Right renal pelvis (tissue), 4 donors: ENCODE data around the gene IPO4. TPM values are rescaled to one million over a fixed set of nuclear protein-coding genes. Genes with fewer than 3 reads are reported as not detected.

ENCODE experiments used
- DNase-seq, 4 donors: peaks; one replicate each; pipeline ENCODE4 v3.0.0-alpha.2; 2013; ENCODE audit warnings: low read depth in 4 of 4, low spot score in 3 of 4, missing footprints in 1 of 4
- polyA plus RNA-seq, 4 donors: library from polyadenylated mRNA; unstranded; fragments of 120-200 nt; gene quantifications; one replicate each; pipeline ENCODE4 v1.2.1, GENCODE V29; 2013; ENCODE audit not compliant: insufficient read length in 4 of 4

The IPO4 gene
- polyA plus RNA-seq, 4 donors = 33.2 to 41.3 (median 34.0) TPM

GRCh38 chr14:24178399-24179178 lies 10.0 kb downstream of the IPO4 start:
- DNase-seq = no peak

DNA sequence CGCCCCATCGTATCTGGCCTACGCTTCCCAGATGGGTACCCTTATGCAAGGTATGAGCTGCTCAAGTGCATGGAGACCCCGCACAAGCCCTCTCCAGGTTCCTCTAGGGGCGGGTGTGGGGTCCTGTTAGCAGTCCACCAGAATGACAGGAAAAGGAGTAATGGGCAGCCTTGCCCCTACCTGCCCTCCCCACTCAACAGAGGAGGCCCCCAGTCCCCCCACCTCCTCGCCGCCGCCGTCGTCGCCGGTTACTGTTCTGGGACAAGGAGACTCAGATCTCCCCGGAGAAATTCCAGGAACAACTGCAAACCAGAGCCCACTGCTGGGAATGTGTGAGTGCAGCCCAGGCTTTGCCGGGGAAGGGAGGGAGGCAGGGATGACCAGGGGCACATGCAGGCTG lies 10.7 kb downstream of the IPO4 start:
- no peak for DNase-seq

- DNase-seq = no peak
These were observed 11.4 kb downstream of the IPO4 start for GRCh38 chr14:24177041-24177825.

DNA sequence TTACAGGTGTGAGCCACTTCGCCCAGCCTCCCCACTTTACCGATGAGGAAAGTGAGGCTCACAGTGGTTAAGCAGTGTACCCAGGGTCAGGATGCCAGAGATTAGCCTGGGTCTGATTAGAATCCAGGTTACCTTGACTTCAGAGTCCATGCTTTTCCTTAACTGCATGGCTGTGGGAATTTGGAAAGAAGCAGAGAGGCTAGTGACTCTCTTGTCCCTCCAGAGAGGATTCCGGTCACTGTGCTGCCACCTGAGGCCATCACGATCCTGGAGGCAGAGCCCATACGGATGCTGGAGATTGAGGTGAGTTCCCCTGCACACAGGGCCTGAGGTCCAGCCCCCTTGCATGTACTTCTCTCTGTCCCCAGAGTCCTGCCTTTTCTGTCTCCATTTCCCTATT lies 12.0 kb downstream of the IPO4 start:
- DNase-seq = no peak

GRCh38 chr14:24172871-24173281 lies 15.7 kb downstream of the IPO4 start:
- DNase-seq = no peak

DNA sequence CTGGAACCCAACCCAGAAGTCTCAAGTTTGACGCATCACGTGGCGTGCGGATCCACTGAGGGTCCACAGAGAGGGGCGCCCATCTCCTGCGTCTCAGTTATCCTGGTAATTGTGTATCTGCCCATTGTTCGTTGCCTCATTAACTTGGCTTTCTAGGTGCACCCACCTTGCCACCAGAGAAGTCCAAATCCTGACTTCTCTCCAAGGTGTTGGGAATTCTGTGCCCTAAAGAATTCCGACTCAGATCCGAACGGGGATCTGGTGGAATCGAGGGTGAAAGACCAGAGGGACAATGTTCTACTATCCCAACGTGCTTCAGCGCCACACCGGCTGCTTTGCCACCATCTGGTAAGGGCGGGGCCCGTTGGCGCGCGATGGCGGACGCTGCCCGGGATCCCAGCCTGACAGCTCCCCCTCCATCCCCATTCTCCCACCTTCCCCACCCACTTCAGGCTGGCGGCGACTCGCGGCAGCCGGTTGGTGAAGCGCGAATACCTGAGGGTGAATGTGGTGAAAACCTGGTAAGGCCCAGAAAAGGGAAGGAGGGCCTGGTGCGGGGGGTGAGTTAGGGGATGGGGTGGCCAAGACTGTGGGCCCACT lies 16.3 kb downstream of the IPO4 start:
- DNase-seq = peak in 1 of 4 donors; percentile 8

GRCh38 chr14:24171422-24172260 lies 17.0 kb downstream of the IPO4 start, which contains the start of gene REC8:
Gene REC8, plus strand, starts transcription at chr14:24172080. Its CDS starts 473 bp downstream, at chr14:24172553.
- peak; percentile 79 to 92 (median 88) for DNase-seq

DNA sequence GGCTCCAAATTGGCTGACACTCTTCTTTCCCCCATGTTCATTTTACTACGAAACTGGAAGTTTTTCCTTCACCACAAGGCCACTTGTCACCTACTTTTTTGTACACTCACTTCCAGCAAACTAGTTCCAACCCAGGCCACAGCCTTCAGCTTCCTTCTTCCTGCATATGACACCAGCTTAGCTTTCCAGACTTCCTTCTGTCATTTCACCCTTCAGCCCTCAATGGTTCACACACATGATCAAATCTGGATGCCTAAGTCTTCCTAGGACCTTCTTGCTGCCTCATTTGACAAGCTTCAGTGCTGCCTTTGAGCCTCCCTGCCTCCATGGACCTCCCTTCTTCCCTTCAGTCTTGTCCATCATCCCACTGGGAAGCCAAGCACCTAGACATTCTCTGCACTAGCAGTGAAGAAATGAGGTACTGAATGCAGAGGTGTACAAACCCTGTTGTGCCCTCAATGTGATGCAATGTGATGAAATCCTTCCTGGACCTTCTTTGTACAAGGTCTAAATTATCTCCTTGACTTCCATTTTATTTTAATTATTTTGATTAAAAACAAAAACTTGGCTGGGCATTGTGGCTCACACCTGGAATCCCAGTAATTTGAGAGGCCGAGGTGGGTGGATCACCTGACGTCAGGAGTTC lies 21.0 kb downstream of the IPO4 start:
- DNase-seq = no peak

DNA sequence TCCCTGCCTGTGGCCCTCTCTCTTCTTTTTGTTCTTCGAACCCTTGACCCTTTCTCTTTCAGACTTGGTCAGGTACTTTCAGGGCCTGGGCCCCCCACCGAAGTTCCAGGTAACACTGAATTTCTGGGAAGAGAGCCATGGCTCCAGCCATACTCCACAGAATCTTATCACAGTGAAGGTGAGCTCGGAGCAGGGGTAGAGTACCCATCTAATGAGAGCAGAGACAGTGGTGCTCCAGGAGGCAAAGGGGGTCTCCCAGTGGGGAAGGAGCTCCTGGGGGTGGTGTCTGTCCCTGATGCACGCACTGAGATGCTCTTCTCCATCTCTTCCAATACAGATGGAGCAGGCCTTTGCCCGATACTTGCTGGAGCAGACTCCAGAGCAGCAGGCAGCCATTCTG lies 22.8 kb downstream of the IPO4 start:
- no peak for DNase-seq

- no peak for DNase-seq
These were observed 24.1 kb downstream of the IPO4 start for GRCh38 chr14:24164518-24164991.

- no peak for DNase-seq
These were observed 26.5 kb downstream of the IPO4 start for GRCh38 chr14:24162093-24162492.

- DNase-seq = peak; percentile 93 to 97 (median 95)
These were observed 27.5 kb downstream of the IPO4 start, which contains the start of gene IRF9 for GRCh38 chr14:24160850-24161804. Gene IRF9, plus strand, starts transcription at chr14:24161265. Its CDS starts 880 bp downstream, at chr14:24162145.

- DNase-seq = no peak
These were observed 28.1 kb downstream of the IPO4 start for GRCh38 chr14:24160499-24160849.

DNA sequence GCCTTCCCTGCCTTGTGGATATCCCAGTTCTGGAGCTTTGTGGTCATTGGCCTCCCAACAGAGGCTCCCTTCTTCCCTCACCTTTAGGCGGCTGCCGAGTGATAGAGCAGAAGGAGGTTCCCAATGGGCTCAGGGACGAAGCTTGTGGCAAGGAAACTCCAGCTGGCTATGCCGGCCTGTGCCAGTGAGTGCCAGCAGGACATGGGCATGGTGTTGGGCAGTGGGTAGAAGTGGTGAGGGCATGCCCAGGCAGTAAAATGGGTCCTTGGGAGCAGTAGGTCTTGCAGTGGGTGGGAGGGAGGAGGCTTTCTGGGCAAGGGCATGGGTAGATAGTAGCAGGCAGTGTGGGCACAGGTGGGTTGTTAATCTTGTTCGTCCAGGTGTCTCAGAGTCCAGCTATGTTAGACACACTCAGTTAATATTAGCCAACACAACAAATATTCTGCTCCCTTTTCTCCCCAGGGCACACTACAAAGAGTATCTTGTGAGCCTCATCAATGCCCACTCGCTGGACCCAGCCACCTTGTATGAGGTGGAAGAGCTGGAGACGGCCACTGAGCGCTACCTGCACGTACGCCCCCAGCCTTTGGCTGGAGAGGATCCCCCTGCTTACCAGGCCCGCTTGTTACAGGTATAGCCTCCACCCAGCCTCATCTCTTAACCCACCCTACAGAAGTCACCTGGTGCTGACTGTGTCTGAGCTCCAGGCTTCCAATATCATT lies 28.7 kb downstream of the IPO4 start:
- DNase-seq = no peak

DNA sequence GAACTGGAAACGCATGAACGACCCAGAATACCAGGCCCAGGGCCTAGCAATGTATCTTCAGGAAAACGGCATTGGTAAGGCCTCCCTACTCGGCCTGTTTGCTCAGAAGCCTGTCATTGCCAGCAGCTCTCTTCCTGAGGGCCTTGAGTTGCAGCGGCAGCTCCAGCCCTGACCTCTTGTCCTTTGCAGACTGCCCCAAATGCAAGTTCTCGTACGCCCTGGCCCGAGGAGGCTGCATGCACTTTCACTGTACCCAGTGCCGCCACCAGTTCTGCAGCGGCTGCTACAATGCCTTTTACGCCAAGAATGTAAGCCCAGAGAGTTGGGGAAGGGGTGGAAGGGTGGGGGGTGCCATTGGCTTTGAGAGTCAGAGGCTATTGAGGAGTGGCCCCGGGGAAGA lies 31.3 kb downstream of the IPO4 start:
- DNase-seq = no peak

DNA sequence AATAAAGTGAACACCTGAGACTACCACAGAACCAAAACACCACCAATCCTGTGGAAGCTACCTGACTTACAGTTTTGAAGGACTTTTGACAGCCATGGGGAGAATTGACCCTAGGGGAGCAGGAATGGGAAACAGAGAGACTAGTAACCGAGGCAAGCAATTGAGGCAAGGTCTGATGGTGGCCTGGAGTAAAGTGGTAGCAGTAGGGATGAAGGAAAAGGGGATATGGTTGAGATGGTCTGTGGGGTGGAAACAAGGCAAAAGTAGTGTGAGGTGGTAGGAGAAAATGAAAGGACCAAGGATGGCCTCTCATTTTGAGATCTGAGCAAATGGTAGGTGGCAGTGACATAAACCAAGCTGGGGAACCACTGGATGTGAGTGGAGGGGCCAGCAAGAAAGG lies 31.8 kb downstream of the IPO4 start:
- DNase-seq = no peak

GRCh38 chr14:24155100-24155499 lies 33.5 kb downstream of the IPO4 start:
- no peak for DNase-seq
